ENCODE results near the gene PPIL4.

DNA sequence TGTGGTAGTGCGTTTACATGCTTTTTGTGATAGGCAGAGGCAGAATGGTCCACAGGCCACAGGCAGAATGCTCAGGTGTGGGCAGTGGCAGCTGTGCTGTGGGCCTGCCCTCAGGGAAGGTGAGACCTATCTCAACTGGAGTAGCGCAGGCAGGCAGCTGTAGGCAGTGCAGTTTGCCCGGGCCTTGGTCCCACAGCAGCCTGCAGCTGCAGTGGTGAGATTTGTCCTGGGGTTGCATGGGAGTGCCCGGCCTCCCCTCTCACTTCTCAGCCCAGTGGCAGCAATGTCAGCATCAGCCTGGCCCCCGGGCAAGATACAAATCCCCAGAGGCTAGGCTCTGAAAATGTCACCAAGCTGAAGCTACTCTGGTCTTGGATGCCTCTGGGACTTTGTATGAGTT lies 6.1 kb upstream of the PPIL4 start:
- TF ChIP-seq, protein P1, sequence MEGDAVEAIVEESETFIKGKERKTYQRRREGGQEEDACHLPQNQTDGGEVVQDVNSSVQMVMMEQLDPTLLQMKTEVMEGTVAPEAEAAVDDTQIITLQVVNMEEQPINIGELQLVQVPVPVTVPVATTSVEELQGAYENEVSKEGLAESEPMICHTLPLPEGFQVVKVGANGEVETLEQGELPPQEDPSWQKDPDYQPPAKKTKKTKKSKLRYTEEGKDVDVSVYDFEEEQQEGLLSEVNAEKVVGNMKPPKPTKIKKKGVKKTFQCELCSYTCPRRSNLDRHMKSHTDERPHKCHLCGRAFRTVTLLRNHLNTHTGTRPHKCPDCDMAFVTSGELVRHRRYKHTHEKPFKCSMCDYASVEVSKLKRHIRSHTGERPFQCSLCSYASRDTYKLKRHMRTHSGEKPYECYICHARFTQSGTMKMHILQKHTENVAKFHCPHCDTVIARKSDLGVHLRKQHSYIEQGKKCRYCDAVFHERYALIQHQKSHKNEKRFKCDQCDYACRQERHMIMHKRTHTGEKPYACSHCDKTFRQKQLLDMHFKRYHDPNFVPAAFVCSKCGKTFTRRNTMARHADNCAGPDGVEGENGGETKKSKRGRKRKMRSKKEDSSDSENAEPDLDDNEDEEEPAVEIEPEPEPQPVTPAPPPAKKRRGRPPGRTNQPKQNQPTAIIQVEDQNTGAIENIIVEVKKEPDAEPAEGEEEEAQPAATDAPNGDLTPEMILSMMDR (IDR thresholded peaks at IDR 0.05): no peak
- TF ChIP-seq POLR2AphosphoS5 (IDR thresholded peaks at IDR 0.05): no peak
